GM18526 (cell line): ENCODE results near the gene SAAL1.

Experiments used
- POLR2A ChIP-seq: IDR thresholded peaks from 3 replicates; pipeline ENCODE4 v1.6.1; 2011; ENCODE audit not compliant: insufficient read length; ENCODE audit errors: extremely low read depth

The SAAL1 gene

DNA sequence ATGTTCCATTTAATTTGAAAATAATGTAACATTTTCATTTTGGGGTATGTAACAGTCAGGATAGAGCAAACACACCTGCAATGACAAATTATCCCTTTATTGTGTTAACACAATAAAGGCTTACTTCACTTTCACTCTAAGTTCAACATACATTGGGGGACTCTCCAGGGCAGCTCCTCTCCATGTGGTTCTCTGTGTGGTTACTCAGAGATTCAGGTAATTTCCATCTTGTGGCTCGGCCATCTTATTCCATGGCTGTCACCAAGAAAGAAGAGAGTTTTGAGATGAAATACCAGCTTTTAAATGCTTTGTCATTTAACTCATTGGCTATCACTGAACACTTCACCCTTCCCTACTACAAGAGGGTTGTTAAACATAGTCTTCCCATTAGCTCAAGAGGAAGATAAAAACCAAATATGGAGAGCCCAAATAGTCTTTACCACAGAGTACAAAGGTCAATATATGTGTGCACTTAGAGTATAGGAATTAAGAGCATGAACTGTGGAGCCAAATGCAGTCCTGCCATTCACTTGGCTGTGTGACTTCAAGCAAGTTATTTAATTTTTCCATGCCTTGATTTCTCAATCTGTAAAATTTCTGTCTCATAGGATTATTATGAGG is 49.2 kb downstream of the SAAL1 start:
- no peak for TF ChIP-seq POLR2A

DNA sequence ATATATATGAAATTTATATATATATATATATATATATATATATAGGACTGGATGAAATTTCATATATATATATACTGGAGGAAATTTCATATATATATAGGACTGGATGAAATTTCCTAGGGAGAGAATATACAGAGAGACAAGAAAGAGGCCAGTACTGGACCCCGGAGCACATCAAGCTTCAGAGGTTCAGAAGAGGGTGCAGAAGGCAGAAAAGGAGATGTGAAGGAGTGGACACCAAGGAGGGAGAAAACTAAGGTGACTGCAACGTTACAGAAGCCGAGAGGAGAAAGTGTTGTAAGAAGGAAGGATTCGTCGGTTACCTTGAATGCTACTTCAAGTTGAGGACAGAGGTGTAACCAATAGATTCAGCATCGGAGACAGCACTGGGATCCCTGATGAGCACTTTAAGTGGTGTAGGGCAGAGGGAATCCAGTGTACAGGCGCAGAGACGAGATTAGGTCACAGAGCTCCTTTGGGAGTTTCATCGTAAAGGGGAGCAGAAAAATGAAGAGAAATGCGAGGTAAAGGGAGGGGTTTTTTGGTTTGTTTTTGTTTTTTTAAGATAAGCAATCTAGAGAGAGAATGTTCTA is 51.3 kb downstream of the SAAL1 start:
- TF ChIP-seq POLR2A, result no peak

GRCh38 chr11:18050848-18051247 is 55.0 kb downstream of the SAAL1 start:
- TF ChIP-seq POLR2A, result no peak

- no peak for TF ChIP-seq POLR2A
Observed at GRCh38 chr11:18046116-18046777, 59.6 kb downstream of the SAAL1 start, which contains the start of gene TPH1. Gene TPH1 (minus strand): TSS chr11:18046269. CDS start chr11:18040762, 5,507 bp downstream.

- TF ChIP-seq POLR2A, result no peak
Observed at GRCh38 chr11:18036456-18036855, 69.4 kb downstream of the SAAL1 start.
